BLaER1 treated with 17β-estradiol and CSF1 and Interleukin-3, amounts not matched to agents 10 nM and 100 nM (cell line): ENCODE measurements around the gene RNF220.

Source experiments
- H3K27ac ChIP-seq, 11 experiments: shearing (Covaris generic); formaldehyde crosslinking; 2 replicates each; pipeline ENCODE4 v1.8.1; 2022
- H3K27me3 ChIP-seq, 11 experiments: shearing (Covaris generic); formaldehyde crosslinking; 2 replicates each; pipeline ENCODE4 v1.8.1; 2022
- H3K36me3 ChIP-seq, 11 experiments: shearing (Covaris generic); formaldehyde crosslinking; 2 replicates each; pipeline ENCODE4 v1.8.1; 2022
- H3K4me1 ChIP-seq, 10 experiments: shearing (Covaris generic); formaldehyde crosslinking; 2 replicates each; pipeline ENCODE4 v1.8.1; 2022
- H3K4me2 ChIP-seq, 11 experiments: shearing (Covaris generic); formaldehyde crosslinking; 2 replicates each; pipeline ENCODE4 v1.8.1; 2022
- H3K4me3 ChIP-seq, 10 experiments: shearing (Covaris generic); formaldehyde crosslinking; 2 replicates each; pipeline ENCODE4 v1.8.1; 2022
- H3K9ac ChIP-seq, 11 experiments: shearing (Covaris generic); formaldehyde crosslinking; 2 replicates each; pipeline ENCODE4 v1.8.1; 2022
- H3K9me3 ChIP-seq, 11 experiments: shearing (Covaris generic); formaldehyde crosslinking; replicated peaks in 1 of 11; 2 replicates each; pipeline ENCODE4 v1.8.1; 2022
- H4K20me1 ChIP-seq, 11 experiments: shearing (Covaris generic); formaldehyde crosslinking; 2 replicates each; pipeline ENCODE4 v1.8.1; 2022
- Cebpa-rat ChIP-seq, 11 experiments: shearing (Covaris generic); IDR thresholded peaks; 2 replicates each; pipeline ENCODE4 v1.8.1; 2022

RNF220 gene

DNA sequence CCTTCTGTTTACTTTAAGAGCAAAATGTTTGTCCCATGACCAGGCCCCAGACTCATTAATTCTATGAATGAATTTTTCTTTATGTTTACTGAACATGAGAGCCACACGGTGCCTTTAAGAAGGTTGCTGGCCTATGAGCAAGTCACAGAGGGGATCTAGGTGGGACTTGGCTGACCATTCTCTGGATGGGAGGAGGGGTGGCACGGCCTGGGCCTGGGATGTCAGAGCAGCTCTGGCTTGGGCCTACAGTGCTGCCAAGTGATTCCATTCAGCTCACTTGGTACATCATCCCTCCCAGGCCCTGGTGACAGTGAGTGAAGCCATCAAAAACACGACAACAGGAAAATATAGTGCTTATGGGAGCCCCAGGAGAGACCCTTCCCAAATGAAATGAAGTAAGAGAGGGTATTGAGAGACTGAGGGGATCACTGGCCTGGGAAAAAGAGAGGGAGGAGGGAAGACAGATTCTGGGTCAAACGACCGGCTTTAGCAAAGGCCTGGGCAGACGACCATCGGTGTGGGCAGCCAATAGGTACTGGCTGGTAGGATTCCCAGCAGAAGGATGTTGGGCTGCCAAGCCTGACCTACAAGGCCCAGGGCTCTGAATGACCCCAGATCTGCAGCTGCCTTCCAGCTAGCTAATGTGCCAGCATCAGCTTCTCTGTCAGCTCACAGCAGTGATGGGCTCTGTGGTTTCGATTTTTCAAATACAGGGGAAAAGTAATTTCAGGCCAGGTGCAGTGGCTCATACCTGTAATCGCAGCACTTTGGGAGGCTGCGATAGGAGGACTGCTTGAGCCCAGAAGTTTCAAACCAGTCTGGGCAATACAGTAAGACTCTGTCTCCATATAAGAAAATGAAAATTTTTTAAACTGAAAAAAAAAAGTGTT is 265.9 kb downstream of the RNF220 start:
- no peak for TF ChIP-seq Cebpa-rat (IDR thresholded peaks at IDR 0.05)
- Histone ChIP-seq H3K4me3 (peak overlapping the region in 1 of 10 experiments; percentile 37; a peak in 1 of 20 replicates), H3K9ac (peak overlapping the region in 6 of 11 experiments; percentile 23 to 83 (median 64); a peak in 9 of 22 replicates)

GRCh38 chr1:44672254-44672955 is 267.4 kb downstream of the RNF220 start:
- peak in 3 of 11 experiments; percentile 18 to 76 (median 43); a peak in 4 of 22 replicates for TF ChIP-seq Cebpa-rat (IDR thresholded peaks at IDR 0.05)
- Histone ChIP-seq H3K4me3 (peak overlapping the region in 9 of 10 experiments; percentile 16 to 75 (median 60); a peak in 15 of 20 replicates), H3K4me1 (peaks cover 63 to 69% (median 67%) of the 10 kb centered on the region in 10 experiments), H3K27ac (peak overlapping the region; percentile 34 to 92 (median 86); a peak in 21 of 22 replicates), H3K9me3 (no peaks in the 10 kb centered on the region), H3K27me3 (no peaks in the 10 kb centered on the region), H3K36me3 (no peaks in the 10 kb centered on the region), H3K9ac (peak overlapping the region; percentile 31 to 86 (median 83); a peak in 20 of 22 replicates), H3K4me2 (peak overlapping the region; percentile 89 to 99 (median 97)), H4K20me1 (peaks cover 0 to 16% (median 0%) of the 10 kb centered on the region in 11 experiments; a peak in 2 of 22 replicates)

More for the DNA sequence above, 265.9 kb downstream of the RNF220 start:
- no peaks in the 10 kb centered on the region for H3K9me3 ChIP-seq
- peaks cover 49 to 55% (median 53%) of the 10 kb centered on the region in 10 experiments for H3K4me1 ChIP-seq
- H3K36me3 ChIP-seq, result no peaks in the 10 kb centered on the region
- no peaks in the 10 kb centered on the region for H3K27me3 ChIP-seq
- H3K4me2 ChIP-seq, result peak overlapping the region; percentile 89 to 99 (median 97)
- H4K20me1 ChIP-seq, result peaks cover 0 to 16% (median 0%) of the 10 kb centered on the region in 11 experiments; a peak in 2 of 22 replicates
- peak overlapping the region in 8 of 11 experiments; percentile 80 to 92 (median 86); a peak in 15 of 22 replicates for H3K27ac ChIP-seq

- Histone ChIP-seq H3K27me3 (no peaks in the 10 kb centered on the region), H3K4me1 (peaks cover 67 to 76% (median 72%) of the 10 kb centered on the region in 10 experiments), H3K4me3 (peak overlapping the region; percentile 57 to 75 (median 62)), H3K9ac (peak overlapping the region; percentile 76 to 86 (median 83); a peak in 21 of 22 replicates), H3K9me3 (no peaks in the 10 kb centered on the region), H3K27ac (peak overlapping the region; percentile 79 to 92 (median 86); a peak in 21 of 22 replicates), H3K36me3 (no peaks in the 10 kb centered on the region), H4K20me1 (peaks cover 0 to 16% (median 0%) of the 10 kb centered on the region in 11 experiments; a peak in 2 of 22 replicates), H3K4me2 (peak overlapping the region; percentile 89 to 99 (median 97))
- TF ChIP-seq Cebpa-rat (IDR thresholded peaks at IDR 0.05), result no peak
These were observed 268.1 kb downstream of the RNF220 start for GRCh38 chr1:44672961-44673674.

- Histone ChIP-seq H3K4me1 (peaks cover 67 to 80% (median 76%) of the 10 kb centered on the region in 10 experiments), H3K36me3 (no peaks in the 10 kb centered on the region), H3K9me3 (no peaks in the 10 kb centered on the region), H3K27me3 (no peaks in the 10 kb centered on the region), H3K4me3 (peak overlapping the region; percentile 57 to 75 (median 62)), H3K9ac (peak overlapping the region; percentile 76 to 86 (median 83)), H3K4me2 (peak overlapping the region; percentile 89 to 99 (median 97)), H3K27ac (peak overlapping the region; percentile 79 to 92 (median 86)), H4K20me1 (peaks cover 0 to 16% (median 0%) of the 10 kb centered on the region in 11 experiments; a peak in 2 of 22 replicates)
- no peak for TF ChIP-seq Cebpa-rat (IDR thresholded peaks at IDR 0.05)
These were observed 268.6 kb downstream of the RNF220 start for GRCh38 chr1:44673675-44674112.

- peaks cover 0 to 16% (median 0%) of the 10 kb centered on the region in 11 experiments; a peak in 2 of 22 replicates for H4K20me1 ChIP-seq
- H3K9ac ChIP-seq, result peak within 1 kb of the TSS; percentile 76 to 86 (median 83)
- H3K36me3 ChIP-seq, result no peaks in the 10 kb centered on the region
- H3K4me2 ChIP-seq, result peak within 1 kb of the TSS; percentile 89 to 99 (median 97)
- peak within 1 kb of the TSS; percentile 79 to 92 (median 86) for H3K27ac ChIP-seq
- no peaks in the 10 kb centered on the region for H3K27me3 ChIP-seq
- no peak for TF ChIP-seq Cebpa-rat (IDR thresholded peaks at IDR 0.05)
- no peaks in the 10 kb centered on the region for H3K9me3 ChIP-seq
- peaks cover 67 to 83% (median 80%) of the 10 kb centered on the region in 10 experiments for H3K4me1 ChIP-seq
- peak within 1 kb of the TSS; percentile 57 to 75 (median 62) for H3K4me3 ChIP-seq
These were observed 269.3 kb downstream of the RNF220 start, which contains the start of the genes ARMH1 and TMEM53 for GRCh38 chr1:44674113-44675000. Gene ARMH1, plus strand, starts transcription at chr1:44674714. Its CDS starts 14,984 bp downstream, at chr1:44689698. Gene TMEM53, minus strand, starts transcription at chr1:44674481. Its CDS starts 90 bp downstream, at chr1:44674391.

DNA sequence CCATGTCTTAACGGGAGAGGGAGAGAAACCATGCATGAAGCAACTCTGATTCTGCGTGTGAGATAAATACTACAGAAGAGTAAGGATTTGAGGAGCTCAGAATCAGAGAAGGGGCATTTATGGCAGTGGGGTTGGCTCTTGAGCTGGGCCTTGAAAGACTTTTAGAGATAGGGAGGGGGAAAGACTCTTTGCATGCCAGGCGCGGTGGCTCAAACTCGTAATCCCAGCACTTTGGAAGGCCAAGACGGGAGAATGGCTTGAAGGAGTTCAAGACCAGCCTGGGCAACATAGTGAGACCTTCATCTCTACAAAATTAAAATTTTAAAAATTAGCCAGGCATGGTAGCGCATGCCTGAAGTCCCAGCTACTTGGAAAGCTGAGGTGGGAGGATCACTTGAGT is 270.1 kb downstream of the RNF220 start:
- peaks cover 0 to 16% (median 0%) of the 10 kb centered on the region in 11 experiments; a peak in 2 of 22 replicates for H4K20me1 ChIP-seq
- H3K4me3 ChIP-seq, result peak overlapping the region in 6 of 10 experiments; percentile 57 to 75 (median 65); a peak in 8 of 20 replicates
- peak overlapping the region; percentile 81 to 98 (median 93) for H3K4me2 ChIP-seq
- TF ChIP-seq Cebpa-rat (IDR thresholded peaks at IDR 0.05), result no peak
- H3K36me3 ChIP-seq, result no peaks in the 10 kb centered on the region
- no peaks in the 10 kb centered on the region for H3K9me3 ChIP-seq
- H3K27me3 ChIP-seq, result no peaks in the 10 kb centered on the region
- peak overlapping the region in 9 of 11 experiments; percentile 70 to 92 (median 86); a peak in 17 of 22 replicates for H3K27ac ChIP-seq
- peaks cover 67 to 87% (median 78%) of the 10 kb centered on the region in 10 experiments for H3K4me1 ChIP-seq
- H3K9ac ChIP-seq, result peak overlapping the region in 2 of 11 experiments; percentile 74 to 80; a peak in 3 of 22 replicates
